Neuronal stem cell (in vitro differentiated cells): ENCODE data around the gene NOLC1.

Source experiments
- DNase-seq: peaks from one replicate; pipeline ENCODE4 v3.0.0-alpha.2; 2013; ENCODE audit warnings: low spot score
- H2AFZ ChIP-seq: one replicate; pipeline ENCODE4 v1.6.1; 2013; ENCODE audit warnings: mild to moderate bottlenecking, low read length, inconsistent platforms
- H2AK5ac ChIP-seq: 2 replicates; pipeline ENCODE4 v1.6.1; 2013; ENCODE audit warnings: low read depth, mild to moderate bottlenecking, inconsistent platforms, low read length, moderate library complexity, mixed read lengths
- H2BK120ac ChIP-seq: 2 replicates; pipeline ENCODE4 v1.6.1; 2013; ENCODE audit warnings: low read depth, mild to moderate bottlenecking, inconsistent platforms, low read length, moderate library complexity, mixed read lengths
- H2BK12ac ChIP-seq: one replicate; pipeline ENCODE4 v1.6.1; 2013; ENCODE audit warnings: low read length, inconsistent platforms
- H2BK15ac ChIP-seq: 2 replicates; pipeline ENCODE4 v1.6.1; 2013; ENCODE audit warnings: mild to moderate bottlenecking, low read length, inconsistent platforms, mixed read lengths
- H2BK5ac ChIP-seq: one replicate; pipeline ENCODE4 v1.6.1; 2013; ENCODE audit warnings: inconsistent platforms, mild to moderate bottlenecking, low read length, moderate library complexity
- H3K14ac ChIP-seq: one replicate; pipeline ENCODE4 v1.6.1; 2013; ENCODE audit warnings: low read length, inconsistent platforms
- H3K18ac ChIP-seq: 2 replicates; pipeline ENCODE4 v1.6.1; 2013; ENCODE audit warnings: low read length, inconsistent platforms
- H3K23ac ChIP-seq: 2 replicates; pipeline ENCODE4 v1.6.1; 2013; ENCODE audit warnings: low read depth, mild to moderate bottlenecking, mixed read lengths, low read length, inconsistent platforms; ENCODE audit not compliant: poor library complexity
- H3K27ac ChIP-seq: replicated peaks from 3 replicates; pipeline ENCODE4 v1.5.1; 2013; ENCODE audit warnings: low read length, inconsistent platforms
- H3K27me3 ChIP-seq, 3 experiments: 2 replicates each; pipeline ENCODE4 v1.6.1; 2013; ENCODE audit warnings: low read length in 3 of 3, mild to moderate bottlenecking in 2 of 3, inconsistent platforms in 1 of 3, low read depth in 1 of 3, mixed read lengths in 1 of 3, moderate library complexity in 1 of 3; ENCODE audit not compliant: control insufficient read depth in 3 of 3, insufficient read depth in 3 of 3
- H3K36me3 ChIP-seq, 2 donors: replicated peaks in 1 of 2; 2 replicates each; pipeline ENCODE4 v1.6.1; 2013; ENCODE audit warnings: low read length in 2 of 2; ENCODE audit not compliant: control insufficient read depth in 2 of 2, insufficient read depth in 2 of 2
- H3K4ac ChIP-seq: 2 replicates; pipeline ENCODE4 v1.6.1; 2013; ENCODE audit warnings: inconsistent platforms, mild to moderate bottlenecking, low read length, moderate library complexity
- H3K4me1 ChIP-seq, 2 donors: 1 replicate in 1 of 2; 2 replicates in 1 of 2; pipeline ENCODE4 v1.6.1; 2013; ENCODE audit warnings: low read length in 2 of 2, low read depth in 1 of 2; ENCODE audit not compliant: control insufficient read depth in 2 of 2, insufficient read depth in 1 of 2
- H3K4me2 ChIP-seq: one replicate; pipeline ENCODE4 v1.6.1; 2013; ENCODE audit warnings: mild to moderate bottlenecking, low read length, inconsistent platforms; ENCODE audit not compliant: insufficient read depth, poor library complexity, severe bottlenecking
- H3K4me3 ChIP-seq, 2 donors: 2 replicates each; pipeline ENCODE4 v1.5.1; 2013; ENCODE audit warnings: low read length in 2 of 2, mild to moderate bottlenecking in 2 of 2, inconsistent platforms in 1 of 2, moderate library complexity in 1 of 2
- H3K79me1 ChIP-seq: one replicate; pipeline ENCODE4 v1.6.1; 2013; ENCODE audit warnings: low read depth, mild to moderate bottlenecking, inconsistent platforms, low read length, moderate library complexity
- H3K9ac ChIP-seq: one replicate; pipeline ENCODE4 v1.6.1; 2013; ENCODE audit warnings: mild to moderate bottlenecking, low read depth, low read length, inconsistent platforms; ENCODE audit not compliant: poor library complexity
- H3K9me3 ChIP-seq, 2 donors: replicated peaks in 1 of 2; 2 replicates each; pipeline versions ENCODE3 to v1.6.1; 2013; ENCODE audit warnings: low read length in 2 of 2, mild to moderate bottlenecking in 2 of 2, inconsistent platforms in 1 of 2, low read depth in 1 of 2, mixed read lengths in 1 of 2, moderate library complexity in 1 of 2; ENCODE audit not compliant: control insufficient read depth in 2 of 2, insufficient read depth in 1 of 2
- H4K8ac ChIP-seq: one replicate; pipeline ENCODE4 v1.6.1; 2013; ENCODE audit warnings: low read depth, mild to moderate bottlenecking, inconsistent platforms, low read length, moderate library complexity
- H4K91ac ChIP-seq: one replicate; pipeline ENCODE4 v1.6.1; 2013; ENCODE audit warnings: low read length, low read depth, mild to moderate bottlenecking, inconsistent platforms; ENCODE audit not compliant: poor library complexity
- WGBS, 2 donors: extraction: QIAGEN DNeasy Blood & Tissue Kit; methylation state at CpG; one replicate each; pipeline ENCODE4 v1.1.7; 2013; ENCODE audit warnings: missing lambda C conversion rate in 2 of 2, mixed read lengths in 1 of 2; ENCODE audit not compliant: insufficient read length in 2 of 2, insufficient replicate concordance in 1 of 2; ENCODE audit errors: extremely low coverage in 2 of 2; 5-methylcytosine and 5-hydroxymethylcytosine counted together

The NOLC1 gene

DNA sequence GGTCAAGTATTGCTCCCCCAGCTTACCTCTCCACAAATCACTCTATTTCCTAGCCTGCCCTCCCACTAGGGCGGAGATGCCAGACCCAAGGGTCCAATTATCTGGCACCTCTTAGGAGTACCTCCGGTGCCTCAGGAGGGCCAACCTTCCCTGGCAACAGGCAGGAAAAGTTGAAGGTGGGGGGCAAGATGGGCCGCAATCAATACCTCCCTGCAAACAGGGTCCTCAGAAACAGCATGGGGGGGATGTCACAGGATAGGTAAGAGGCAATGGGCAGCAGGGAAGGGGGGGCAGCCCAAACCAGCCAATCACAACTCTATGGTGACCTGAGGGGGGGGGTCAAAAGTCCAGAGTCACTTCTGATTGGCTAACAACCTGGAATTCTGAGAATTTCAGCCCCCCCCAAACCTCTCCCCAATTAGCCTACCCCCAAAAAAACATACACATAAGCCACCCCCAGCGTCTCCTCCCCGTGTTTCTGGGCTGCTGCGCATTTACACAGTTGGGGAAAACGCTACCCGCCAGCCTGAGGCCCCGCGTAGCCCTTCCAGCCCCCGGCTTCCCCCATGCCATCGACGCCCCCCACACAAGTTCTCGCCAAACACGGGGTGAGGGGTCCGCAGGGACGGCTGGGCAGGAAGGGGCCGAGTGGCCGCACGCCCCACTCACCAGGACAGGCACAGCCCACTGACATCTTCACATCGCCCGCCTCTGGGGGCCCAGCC is 32.6 kb upstream of the NOLC1 start:
- Histone ChIP-seq H3K4me2 (peak overlapping the region; percentile 98), H4K91ac (peak overlapping the region; percentile 75), H3K27me3 (no peaks in the 10 kb centered on the region), H2BK15ac (peak overlapping the region; percentile 97), H3K4me1 (peaks cover 45 to 54% of the 10 kb centered on the region in 2 donors), H3K14ac (peak overlapping the region; percentile 97), H2BK120ac (peak overlapping the region; percentile 84), H3K79me1 (peaks cover 6% of the 10 kb centered on the region), H3K9ac (peak overlapping the region; percentile 99), H2AFZ (peak overlapping the region; percentile 26), H3K36me3 (no peaks in the 10 kb centered on the region), H2BK12ac (peak overlapping the region; percentile 25), H4K8ac (no peak overlapping the region), H3K9me3 (no peaks in the 10 kb centered on the region), H3K23ac (peak overlapping the region; percentile 94), H2BK5ac (peak overlapping the region; percentile 99), H3K4ac (no peak overlapping the region), H3K27ac (peak overlapping the region; percentile 98), H3K4me3 (peak overlapping the region; percentile 86 to 92), H3K18ac (peak overlapping the region; percentile 99), H2AK5ac (peak overlapping the region; percentile 59)
- peak; percentile 48 for DNase-seq
- WGBS, 2 donors, result no CpG with 5 or more reads among the region's 22 CpGs

DNA sequence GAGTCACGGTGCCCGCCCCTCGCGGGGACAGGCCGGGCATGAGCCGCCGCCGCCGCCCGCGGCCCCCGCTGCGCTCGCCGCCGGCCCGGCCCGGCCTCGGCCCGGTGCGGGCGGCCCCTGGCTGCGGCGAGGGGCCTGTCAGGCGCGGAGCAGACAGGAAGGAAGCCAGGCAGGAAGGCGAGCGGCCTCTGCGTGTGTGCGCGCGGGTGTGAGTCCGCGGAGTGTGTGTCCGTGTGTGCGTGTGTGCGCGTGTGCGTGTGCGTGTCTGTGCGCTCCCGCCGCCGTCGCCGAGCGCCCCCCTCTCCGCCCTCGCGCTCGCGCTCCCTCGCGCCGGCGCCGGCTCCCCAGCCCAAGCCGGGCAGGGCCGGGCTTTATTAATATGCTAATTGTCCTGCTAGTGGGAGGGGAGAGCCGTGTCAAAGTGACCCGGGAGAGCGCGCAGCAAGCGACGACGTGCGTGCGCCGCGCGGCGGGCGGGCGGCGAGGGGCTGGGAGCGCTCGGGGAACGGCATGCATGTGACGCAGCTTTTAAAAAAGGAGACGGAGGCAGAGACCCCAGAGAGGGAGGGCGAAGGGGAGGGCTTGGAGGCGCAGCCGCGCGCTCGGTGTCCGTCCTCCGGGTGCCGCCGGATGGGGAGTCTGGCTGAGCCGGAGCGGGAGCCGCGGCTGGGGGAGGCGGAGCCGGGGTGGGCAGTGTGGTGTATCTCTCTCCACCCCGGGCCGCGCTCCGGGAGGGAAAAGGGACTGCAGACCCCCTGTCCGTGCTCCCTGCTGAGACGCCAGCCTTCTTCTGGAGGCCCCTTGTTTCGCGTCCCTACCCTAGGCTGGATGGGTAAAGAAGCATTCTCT is 31.8 kb upstream of the NOLC1 start, which contains the start of gene LDB1:
Gene LDB1 (minus strand): TSS at position 227 of the 849 bp plus-strand sequence. CDS start 258 bp downstream, outside the sequence.
- peak within 1 kb of the TSS; percentile 89 for H2AFZ ChIP-seq
- H4K8ac ChIP-seq, result no peak within 1 kb of the TSS
- peaks cover 43 to 50% of the 10 kb centered on the region in 2 donors for H3K4me1 ChIP-seq
- H3K36me3 ChIP-seq, result no peaks in the 10 kb centered on the region
- peak within 1 kb of the TSS; percentile 75 for H4K91ac ChIP-seq
- DNase-seq, result peak; percentile 90
- peak within 1 kb of the TSS; percentile 86 to 92 for H3K4me3 ChIP-seq
- peak within 1 kb of the TSS; percentile 99 for H2BK5ac ChIP-seq
- H3K9ac ChIP-seq, result peak within 1 kb of the TSS; percentile 99
- H3K9me3 ChIP-seq, result no peaks in the 10 kb centered on the region
- peak within 1 kb of the TSS; percentile 81 for H2AK5ac ChIP-seq
- no CpG with 5 or more reads among the region's 104 CpGs for WGBS, 2 donors
- H3K23ac ChIP-seq, result peak within 1 kb of the TSS; percentile 94
- peak within 1 kb of the TSS; percentile 97 for H3K14ac ChIP-seq
- H3K27me3 ChIP-seq, result no peaks in the 10 kb centered on the region
- peak within 1 kb of the TSS; percentile 25 for H2BK12ac ChIP-seq
- no peak within 1 kb of the TSS for H3K4ac ChIP-seq
- peak within 1 kb of the TSS; percentile 99 for H3K18ac ChIP-seq
- peak within 1 kb of the TSS; percentile 97 for H2BK15ac ChIP-seq
- H3K4me2 ChIP-seq, result peak within 1 kb of the TSS; percentile 98
- H2BK120ac ChIP-seq, result peak within 1 kb of the TSS; percentile 89
- peak within 1 kb of the TSS; percentile 98 for H3K27ac ChIP-seq
- peaks cover 6% of the 10 kb centered on the region for H3K79me1 ChIP-seq

DNA sequence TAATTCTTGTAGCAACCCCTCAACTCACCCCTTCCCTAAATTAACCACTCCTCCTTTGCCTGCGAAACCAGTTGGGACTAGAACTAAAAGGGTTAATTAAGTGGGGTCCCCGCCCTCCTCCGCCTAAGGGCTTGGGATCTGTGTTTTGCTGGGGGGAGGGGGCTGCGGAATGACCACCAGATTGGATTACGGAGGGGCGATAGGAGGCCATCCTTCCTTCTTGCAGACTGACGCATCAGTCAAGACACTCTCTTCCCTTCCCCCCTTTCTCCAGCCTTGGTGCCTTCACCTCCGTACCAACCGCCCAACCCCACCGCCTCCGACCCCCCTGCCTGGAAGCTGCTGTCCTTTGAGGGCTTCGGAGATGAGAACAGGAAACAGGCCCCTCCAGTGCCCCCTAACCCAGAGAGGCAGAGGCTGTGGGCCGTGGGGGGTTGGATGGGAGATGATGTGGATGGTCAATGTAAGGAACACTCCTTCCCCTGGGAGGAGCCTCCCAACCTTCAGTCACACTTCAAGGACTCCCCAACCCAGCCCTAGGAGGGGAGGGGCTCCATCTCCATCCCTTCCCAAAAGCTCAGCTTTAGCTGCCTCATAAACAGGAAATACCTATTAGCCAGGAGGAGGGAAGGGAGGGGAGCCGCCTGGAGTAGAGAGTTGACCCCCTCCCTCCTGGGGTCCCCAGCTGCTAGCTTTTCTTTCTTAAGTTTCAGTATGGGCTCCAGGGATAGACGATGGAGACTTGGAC is 31.0 kb upstream of the NOLC1 start:
- H3K4ac ChIP-seq, result no peak overlapping the region
- peak; percentile 77 for DNase-seq
- peaks cover 6% of the 10 kb centered on the region for H3K79me1 ChIP-seq
- H2AK5ac ChIP-seq, result peak overlapping the region; percentile 29
- no peaks in the 10 kb centered on the region for H3K9me3 ChIP-seq
- H2BK15ac ChIP-seq, result peak overlapping the region; percentile 65
- H4K91ac ChIP-seq, result no peak overlapping the region
- no peaks in the 10 kb centered on the region for H3K36me3 ChIP-seq
- peak overlapping the region; percentile 87 for H3K9ac ChIP-seq
- peak overlapping the region; percentile 99 for H2BK5ac ChIP-seq
- H2BK120ac ChIP-seq, result peak overlapping the region; percentile 89
- H3K27ac ChIP-seq, result peak overlapping the region; percentile 98
- no peaks in the 10 kb centered on the region for H3K27me3 ChIP-seq
- peak overlapping the region; percentile 19 for H2BK12ac ChIP-seq
- peak overlapping the region; percentile 97 for H3K18ac ChIP-seq
- peaks cover 39 to 43% of the 10 kb centered on the region in 2 donors for H3K4me1 ChIP-seq
- no peak overlapping the region for H3K14ac ChIP-seq
- no CpG with 5 or more reads among the region's 15 CpGs for WGBS, 2 donors
- H3K4me2 ChIP-seq, result peak overlapping the region; percentile 98
- H2AFZ ChIP-seq, result peak overlapping the region; percentile 89
- H3K23ac ChIP-seq, result peak overlapping the region; percentile 94
- H4K8ac ChIP-seq, result no peak overlapping the region
- peak overlapping the region; percentile 86 to 92 for H3K4me3 ChIP-seq
